ENCODE results near the gene THNSL1. TPM values are rescaled to one million over a fixed set of nuclear protein-coding genes. Genes with fewer than 3 reads are reported as not detected.

The THNSL1 gene
- polyA plus RNA-seq, 1 donor = 17.4 TPM

GRCh38 chr10:25057886-25058285 is 41.5 kb downstream of the THNSL1 start:
- no peak for DNase-seq

- DNase-seq = no peak
Measured at GRCh38 chr10:25059990-25060389, 43.6 kb downstream of the THNSL1 start.

- DNase-seq = no peak
Measured at GRCh38 chr10:25061125-25061524, 44.7 kb downstream of the THNSL1 start.

GRCh38 chr10:25061711-25062449 is 45.5 kb downstream of the THNSL1 start:
- no peak for DNase-seq

- DNase-seq = no peak
Measured at GRCh38 chr10:25063157-25063556, 46.7 kb downstream of the THNSL1 start.

GRCh38 chr10:25063644-25064043 is 47.2 kb downstream of the THNSL1 start:
- no peak for DNase-seq

GRCh38 chr10:25064401-25064800 is 48.0 kb downstream of the THNSL1 start:
- no peak for DNase-seq

- DNase-seq = no peak
Measured at GRCh38 chr10:25065761-25066476, 49.5 kb downstream of the THNSL1 start.

GRCh38 chr10:25068152-25069058 is 52.0 kb downstream of the THNSL1 start:
- no peak for DNase-seq

GRCh38 chr10:25071227-25071626 is 54.8 kb downstream of the THNSL1 start:
- DNase-seq = no peak

GRCh38 chr10:25072786-25073185 is 56.4 kb downstream of the THNSL1 start:
- no peak for DNase-seq

GRCh38 chr10:25075825-25076224 is 59.4 kb downstream of the THNSL1 start:
- no peak for DNase-seq

Other genes with a start within 250 kb of the THNSL1 start
- 46.0 TPM for gene PRTFDC1, start 64.0 kb upstream of the THNSL1 start, polyA plus RNA-seq (ENCODE audit: insufficient read length)
- gene ENKUR, start 454 bp upstream of the THNSL1 start, polyA plus RNA-seq (ENCODE audit: insufficient read length) = 4.1 TPM
- gene GPR158, start 158.4 kb downstream of the THNSL1 start, polyA plus RNA-seq (ENCODE audit: insufficient read length) = 0.27 TPM